Myocyte (in vitro differentiated cells): Measurements from ENCODE around the gene ZNF451. TPM values are rescaled to one million over a fixed set of nuclear protein-coding genes. Genes with fewer than 3 reads are reported as not detected.
"Not testable (repeated sequence)": the region's sequence is repeated elsewhere in the genome, so short reads cannot be mapped to it uniquely, and the experiment has no call there.

Source experiments
- DNase-seq: peaks from one replicate; pipeline ENCODE4 v3.0.0-alpha.2; 2012; ENCODE audit warnings: low read depth
- polyA plus RNA-seq: library from polyadenylated mRNA; unstranded; fragments of >200 nt; gene quantifications from one replicate; pipeline ENCODE4 v1.2.1, GENCODE V29; 2012; ENCODE audit warnings: missing spikeins
- total RNA-seq: library from RNA; depleted of rRNA; stranded (reverse); fragments of >200 nt; gene quantifications from 2 replicates; pipeline ENCODE4 v1.2.3, GENCODE V29; 2014

ZNF451 gene, protein sequence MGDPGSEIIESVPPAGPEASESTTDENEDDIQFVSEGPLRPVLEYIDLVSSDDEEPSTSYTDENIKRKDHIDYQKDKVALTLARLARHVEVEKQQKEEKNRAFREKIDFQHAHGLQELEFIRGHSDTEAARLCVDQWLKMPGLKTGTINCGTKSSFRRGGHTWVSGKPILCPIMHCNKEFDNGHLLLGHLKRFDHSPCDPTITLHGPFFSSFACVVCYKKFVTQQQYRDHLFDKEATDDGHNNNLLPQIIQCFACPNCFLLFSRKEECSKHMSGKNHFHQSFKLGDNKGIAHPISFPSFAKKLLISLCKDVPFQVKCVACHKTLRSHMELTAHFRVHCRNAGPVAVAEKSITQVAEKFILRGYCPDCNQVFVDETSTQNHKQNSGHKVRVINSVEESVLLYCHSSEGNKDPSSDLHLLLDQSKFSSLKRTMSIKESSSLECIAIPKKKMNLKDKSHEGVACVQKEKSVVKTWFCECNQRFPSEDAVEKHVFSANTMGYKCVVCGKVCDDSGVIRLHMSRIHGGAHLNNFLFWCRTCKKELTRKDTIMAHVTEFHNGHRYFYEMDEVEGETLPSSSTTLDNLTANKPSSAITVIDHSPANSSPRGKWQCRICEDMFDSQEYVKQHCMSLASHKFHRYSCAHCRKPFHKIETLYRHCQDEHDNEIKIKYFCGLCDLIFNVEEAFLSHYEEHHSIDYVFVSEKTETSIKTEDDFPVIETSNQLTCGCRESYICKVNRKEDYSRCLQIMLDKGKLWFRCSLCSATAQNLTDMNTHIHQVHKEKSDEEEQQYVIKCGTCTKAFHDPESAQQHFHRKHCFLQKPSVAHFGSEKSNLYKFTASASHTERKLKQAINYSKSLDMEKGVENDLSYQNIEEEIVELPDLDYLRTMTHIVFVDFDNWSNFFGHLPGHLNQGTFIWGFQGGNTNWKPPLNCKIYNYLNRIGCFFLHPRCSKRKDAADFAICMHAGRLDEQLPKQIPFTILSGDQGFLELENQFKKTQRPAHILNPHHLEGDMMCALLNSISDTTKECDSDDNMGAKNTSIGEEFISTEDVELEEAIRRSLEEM
- 56.7 and 57.3 TPM in 2 replicates for total RNA-seq
- 11.4 TPM for polyA plus RNA-seq

GRCh38 chr6:57089687-57090457 is at the start of gene ZNF451:
Gene ZNF451 (plus strand): TSS chr6:57090188. CDS start chr6:57090254, 66 bp downstream.
- peak; percentile 99 for DNase-seq

DNA sequence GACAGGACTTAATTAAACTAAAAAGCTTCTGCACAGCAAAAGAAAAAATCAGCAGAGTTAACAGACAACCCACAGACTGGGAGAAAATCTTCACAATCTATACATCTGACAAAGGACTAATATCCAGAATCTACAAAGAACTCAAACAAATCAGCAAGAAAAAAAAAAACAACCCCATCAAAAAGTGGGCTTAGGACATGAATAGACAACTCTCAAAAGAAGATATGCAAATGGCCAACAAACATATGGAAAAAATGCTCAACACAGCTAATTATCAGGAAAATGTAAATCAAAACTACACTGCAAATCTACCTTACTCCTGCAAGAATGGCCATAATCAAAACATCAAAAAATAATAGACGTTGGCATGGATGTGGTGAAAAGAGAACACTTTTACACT is 45.9 kb upstream of the ZNF451 start:
- DNase-seq: not testable (repeated sequence)

DNA sequence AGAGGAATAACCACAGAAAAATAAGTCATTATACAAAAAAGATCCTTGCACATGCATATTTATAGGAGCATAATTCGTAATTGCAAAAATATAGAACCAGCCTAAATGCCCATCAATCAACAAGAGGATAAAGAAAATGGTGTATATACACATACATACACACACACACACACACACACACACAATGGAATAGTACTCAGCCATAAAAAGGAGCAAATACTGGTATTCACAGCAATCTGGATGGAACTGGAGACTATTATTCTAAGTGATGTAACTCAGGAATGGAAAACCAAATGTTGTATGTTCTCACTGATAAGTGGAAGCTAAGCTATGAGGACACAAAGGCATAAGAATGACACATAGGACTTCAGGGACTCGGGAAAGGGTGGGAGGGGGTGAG is 45.4 kb upstream of the ZNF451 start:
- no peak for DNase-seq

DNA sequence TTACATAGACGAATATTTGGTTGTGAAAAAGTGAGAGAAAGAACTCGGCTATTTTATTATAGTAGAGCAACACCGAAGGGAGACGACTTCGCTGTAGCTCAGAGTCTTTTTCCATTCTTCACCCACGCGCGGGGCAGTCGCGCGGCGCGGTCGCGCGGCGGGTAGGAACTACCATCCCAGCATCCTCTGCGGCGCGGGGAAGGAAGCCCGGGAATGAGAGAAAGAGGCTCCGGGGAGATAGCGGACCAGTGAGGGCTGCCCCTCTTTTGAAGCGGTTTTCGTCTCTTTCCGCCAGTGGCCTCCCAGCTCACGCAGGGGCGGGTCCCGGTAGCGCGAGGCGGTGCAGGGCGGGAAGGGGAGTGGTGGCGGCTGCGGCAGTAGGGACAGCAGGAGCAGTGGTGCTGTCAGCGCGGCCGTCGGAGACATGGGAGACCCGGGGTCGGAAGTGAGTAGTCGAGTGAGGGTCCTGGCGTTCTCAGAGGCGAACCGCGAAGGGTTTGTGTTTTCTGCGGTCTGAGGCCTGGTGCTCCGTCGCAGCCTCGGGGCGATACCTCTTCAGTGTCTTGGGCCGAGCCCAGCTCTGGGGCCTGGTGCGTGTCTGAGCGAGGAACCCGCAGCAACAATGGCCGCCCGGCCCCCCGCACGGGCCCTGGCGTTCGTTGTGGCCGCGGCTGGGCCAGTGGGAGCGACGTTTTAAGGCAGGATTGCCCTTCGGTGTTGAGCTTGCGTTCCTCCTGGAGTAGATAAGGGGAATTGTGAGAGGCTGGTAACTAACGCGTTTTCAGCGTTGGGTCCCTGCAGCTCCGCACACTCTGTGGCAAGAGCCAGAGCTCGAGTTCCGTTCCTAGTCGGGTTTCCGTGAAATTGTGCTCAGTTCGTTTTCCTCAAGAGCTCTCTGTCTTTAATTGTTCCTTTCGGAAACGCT is 43.4 kb upstream of the ZNF451 start, which contains the start of gene KIAA1586:
KIAA1586 (plus strand) TSS at position 362 of the 925 bp plus-strand sequence; CDS start at position 425, 63 bp downstream.
- DNase-seq: peak; percentile 95

- not testable (repeated sequence) for DNase-seq
Measured at GRCh38 chr6:57047257-57047585, 42.8 kb upstream of the ZNF451 start.

DNA sequence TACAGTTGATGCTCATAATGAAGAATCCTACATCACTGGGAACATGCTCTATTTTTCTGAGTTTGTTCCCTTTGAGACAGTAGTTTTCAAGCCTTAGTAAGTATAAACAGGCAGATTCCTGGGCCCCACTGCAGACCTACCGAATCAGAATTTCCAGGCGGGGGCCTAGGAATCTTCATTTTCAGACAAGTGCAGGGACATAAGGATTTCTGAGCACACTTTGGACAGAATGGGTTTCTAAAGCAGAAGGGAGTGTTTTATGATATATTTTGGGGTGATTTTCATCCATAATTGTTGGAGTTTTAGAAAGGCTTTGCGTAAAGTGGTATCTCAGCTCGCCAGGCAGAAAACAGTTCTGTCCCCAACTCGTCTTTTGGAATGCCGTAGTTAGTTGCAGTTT is 42.1 kb upstream of the ZNF451 start:
- DNase-seq: not testable (repeated sequence)

DNA sequence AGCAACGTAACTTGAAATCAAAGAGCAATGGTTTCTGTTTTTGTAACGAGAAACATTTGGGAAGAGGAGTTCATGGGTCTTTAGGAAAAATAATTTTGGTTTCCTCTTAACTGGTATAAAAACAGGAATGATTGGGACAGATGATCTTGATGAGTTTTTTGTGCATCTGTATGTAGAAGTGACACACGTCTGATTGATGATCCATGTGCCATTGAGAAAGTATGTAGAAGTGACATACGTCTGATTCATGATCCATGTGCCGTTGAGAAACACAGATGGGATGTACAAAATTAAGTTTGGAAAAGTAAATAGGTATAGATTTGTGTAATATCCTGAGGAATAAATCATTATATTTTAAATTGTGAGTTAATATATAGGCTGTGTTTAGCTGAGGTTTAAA is 41.4 kb upstream of the ZNF451 start:
- no peak for DNase-seq

DNA sequence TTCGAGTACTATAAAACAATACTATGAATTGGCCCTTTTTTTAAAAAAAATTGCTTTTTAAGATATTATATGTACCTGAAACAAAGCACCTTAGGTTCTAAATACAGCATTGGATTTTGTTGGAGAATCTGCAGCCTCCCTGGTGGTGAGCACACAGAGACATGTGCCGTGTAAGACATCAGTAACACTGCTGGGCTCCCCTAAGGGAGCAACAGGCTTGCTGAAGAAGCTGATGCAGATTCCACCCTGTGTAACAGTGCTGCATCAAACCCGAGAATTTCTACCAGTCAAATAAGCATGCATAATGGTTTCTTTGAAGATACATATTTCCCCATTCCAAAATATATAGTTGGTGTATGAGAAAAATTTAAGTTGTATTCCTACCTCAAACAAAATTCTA is 26.1 kb upstream of the ZNF451 start:
- no peak for DNase-seq

- DNase-seq: no peak
Measured at GRCh38 chr6:57064809-57065208, 25.2 kb upstream of the ZNF451 start.

DNA sequence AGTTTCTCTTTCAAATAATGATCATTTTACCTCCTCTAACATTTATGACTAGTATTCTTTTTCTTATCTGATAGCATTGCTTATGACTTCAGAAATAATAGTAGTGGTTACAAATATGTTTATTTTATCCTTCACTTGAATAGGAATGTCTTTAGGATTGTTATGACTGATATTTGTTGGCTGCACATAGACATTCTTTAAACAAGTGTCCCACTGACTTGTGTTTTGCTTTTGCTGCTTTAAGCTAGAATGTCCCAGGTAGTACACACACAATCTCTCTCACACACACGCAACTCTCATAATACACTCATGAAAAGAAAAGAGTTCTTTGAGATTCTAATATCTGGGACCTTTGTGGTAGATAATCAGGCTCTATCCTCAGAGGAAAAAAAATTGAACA is 21.9 kb upstream of the ZNF451 start:
- DNase-seq: no peak

- DNase-seq: no peak
Measured at GRCh38 chr6:57069228-57069627, 20.8 kb upstream of the ZNF451 start.

- no peak for DNase-seq
Measured at GRCh38 chr6:57069920-57070331, 20.1 kb upstream of the ZNF451 start.

DNA sequence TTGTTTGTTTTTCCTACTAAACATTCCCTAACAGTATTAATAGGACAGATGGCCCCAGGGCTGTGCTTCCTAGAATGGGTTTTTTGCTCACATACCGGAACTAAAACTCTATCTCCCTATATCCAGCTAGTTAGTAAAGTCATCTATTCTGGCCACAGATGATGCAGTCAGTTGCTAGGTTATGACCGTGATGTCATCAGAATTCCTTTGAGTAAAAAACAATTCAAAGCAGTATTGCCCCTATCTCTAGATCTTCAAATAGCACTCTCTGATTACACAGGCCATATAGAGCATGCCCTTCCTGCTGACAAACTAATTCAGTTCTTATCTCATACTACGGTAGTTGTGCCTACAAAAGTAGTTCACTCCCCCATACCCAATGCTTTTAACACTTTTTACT is 17.9 kb upstream of the ZNF451 start:
- no peak for DNase-seq

GRCh38 chr6:57074383-57074782 is 15.6 kb upstream of the ZNF451 start:
- DNase-seq: no peak

- no peak for DNase-seq
Measured at GRCh38 chr6:57075092-57075491, 14.9 kb upstream of the ZNF451 start.

DNA sequence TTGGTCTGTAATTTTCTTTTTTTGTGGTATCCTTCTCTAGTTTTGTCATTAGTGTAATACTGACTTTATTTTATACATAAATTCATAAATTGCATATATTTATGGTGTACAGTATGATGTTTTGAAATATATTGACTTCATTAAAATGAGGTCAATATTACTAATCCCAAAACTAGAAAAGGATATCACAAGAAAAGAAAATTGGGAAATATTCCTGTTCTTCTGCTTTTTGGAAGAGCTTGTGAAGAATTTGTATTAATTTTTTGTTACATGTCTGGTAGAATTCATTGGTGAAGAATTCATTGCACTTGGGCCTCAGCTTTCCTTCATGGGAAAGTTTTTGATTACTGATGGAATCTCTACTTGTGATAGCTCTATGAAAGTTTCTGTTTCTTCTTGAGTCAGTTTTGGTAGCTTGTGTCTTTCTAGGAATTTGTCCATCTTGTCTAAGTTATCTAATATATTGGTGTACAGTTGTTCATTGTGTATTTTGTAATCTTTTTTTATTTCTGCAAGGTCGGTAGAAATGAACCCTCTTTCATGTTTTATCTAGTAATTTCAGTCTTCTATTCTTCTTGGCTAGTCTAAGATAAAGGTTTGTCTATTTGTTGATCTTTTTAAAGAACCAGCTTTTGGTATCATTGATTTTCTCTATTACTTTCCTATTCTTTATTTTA is 11.3 kb upstream of the ZNF451 start:
- no peak for DNase-seq

DNA sequence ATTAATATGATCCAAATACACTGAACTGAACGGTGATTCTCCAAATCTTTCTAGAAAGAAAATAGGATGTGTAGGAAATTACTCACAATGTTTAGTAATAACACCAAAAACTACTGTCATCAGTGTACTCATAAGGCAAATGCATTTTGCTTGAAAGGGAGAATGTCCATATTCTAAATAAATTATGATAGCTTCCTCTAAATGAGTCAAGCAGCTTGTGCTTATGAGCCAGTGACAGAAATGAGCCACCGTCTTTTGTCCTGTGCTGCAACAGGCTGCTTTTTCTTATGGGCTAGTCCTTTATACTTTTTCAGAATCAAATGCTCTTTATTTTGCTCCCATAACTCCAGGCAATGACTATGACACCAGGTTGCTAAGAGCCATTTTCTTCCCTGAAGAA is 4.5 kb upstream of the ZNF451 start:
- no peak for DNase-seq

GRCh38 chr6:57086843-57087242 is 3.1 kb upstream of the ZNF451 start:
- DNase-seq: no peak

DNA sequence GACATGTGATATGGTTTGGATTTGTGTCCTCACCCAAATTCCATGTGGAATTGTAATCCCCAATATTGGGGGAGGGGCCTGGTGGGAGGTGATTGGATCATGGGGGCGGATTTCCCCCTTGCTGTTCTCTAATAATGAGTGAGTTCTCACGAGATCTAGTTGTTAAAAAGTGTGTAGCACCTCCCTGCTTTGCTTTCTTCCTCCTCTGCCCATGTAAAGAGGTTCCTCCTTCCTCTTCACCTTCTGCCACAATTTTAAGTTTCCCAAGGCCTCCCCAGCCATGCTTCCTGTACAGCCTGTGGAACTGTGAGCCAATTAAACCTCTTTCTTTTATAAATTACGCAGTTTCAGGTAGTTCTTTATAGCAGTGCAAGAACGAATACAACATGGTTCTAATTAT is 2.1 kb upstream of the ZNF451 start:
- no peak for DNase-seq
